PC-9 (cell line): ENCODE measurements around the gene SGTA.

Source experiments
- EZH2 ChIP-seq: fragments of 200-600 bp; sonication (generic); IDR thresholded peaks from 2 replicates; pipeline ENCODE4 v1.8.0; 2017; ENCODE audit warnings: antibody characterized with exemption, low read depth
- TF ChIP-seq, protein P1 (sequence below): fragments of 200-600 bp; sonication (generic); conservative IDR thresholded peaks from 2 replicates; pipeline ENCODE4 v1.6.1; 2017; ENCODE audit warnings: mixed run types, antibody characterized with exemption, mild to moderate bottlenecking, moderate library complexity

DNA sequence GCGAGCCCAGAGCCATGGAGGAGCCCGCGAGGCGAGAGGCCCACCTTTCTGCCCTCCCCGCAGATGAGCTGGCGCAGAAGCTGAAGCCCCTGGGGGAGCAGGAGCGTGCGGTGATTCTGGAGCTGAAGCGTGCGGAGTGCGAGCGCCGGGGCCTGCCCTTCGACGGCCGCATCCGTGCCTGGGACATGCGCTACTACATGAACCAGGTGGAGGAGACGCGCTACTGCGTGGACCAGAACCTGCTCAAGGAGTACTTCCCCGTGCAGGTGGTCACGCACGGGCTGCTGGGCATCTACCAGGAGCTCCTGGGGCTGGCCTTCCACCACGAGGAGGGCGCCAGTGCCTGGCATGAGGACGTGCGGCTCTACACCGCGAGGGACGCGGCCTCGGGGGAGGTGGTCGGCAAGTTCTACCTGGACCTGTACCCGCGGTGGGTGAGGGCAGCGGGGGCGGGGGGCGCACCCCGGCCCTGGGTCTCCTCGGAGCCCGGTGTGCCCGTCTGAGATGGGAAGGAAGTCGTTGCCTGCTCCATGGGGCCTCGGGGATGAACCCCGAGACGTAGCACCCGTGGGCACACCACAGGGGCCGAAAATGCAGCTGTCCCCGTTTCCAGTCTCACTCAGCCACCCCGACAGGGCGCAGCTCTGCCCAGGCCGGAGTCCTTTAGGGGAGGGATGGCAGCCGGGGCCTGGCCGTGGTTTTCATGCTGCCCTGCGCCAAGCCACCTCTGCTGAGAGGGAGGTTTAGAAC lies 24.5 kb upstream of the SGTA start:
- TF ChIP-seq, protein P1, sequence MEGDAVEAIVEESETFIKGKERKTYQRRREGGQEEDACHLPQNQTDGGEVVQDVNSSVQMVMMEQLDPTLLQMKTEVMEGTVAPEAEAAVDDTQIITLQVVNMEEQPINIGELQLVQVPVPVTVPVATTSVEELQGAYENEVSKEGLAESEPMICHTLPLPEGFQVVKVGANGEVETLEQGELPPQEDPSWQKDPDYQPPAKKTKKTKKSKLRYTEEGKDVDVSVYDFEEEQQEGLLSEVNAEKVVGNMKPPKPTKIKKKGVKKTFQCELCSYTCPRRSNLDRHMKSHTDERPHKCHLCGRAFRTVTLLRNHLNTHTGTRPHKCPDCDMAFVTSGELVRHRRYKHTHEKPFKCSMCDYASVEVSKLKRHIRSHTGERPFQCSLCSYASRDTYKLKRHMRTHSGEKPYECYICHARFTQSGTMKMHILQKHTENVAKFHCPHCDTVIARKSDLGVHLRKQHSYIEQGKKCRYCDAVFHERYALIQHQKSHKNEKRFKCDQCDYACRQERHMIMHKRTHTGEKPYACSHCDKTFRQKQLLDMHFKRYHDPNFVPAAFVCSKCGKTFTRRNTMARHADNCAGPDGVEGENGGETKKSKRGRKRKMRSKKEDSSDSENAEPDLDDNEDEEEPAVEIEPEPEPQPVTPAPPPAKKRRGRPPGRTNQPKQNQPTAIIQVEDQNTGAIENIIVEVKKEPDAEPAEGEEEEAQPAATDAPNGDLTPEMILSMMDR: no peak
- no peak for TF ChIP-seq EZH2
